Adrenal gland (tissue), 12 donors: Measurements from ENCODE around the gene KRTAP4-6. TPM values are rescaled to one million over a fixed set of nuclear protein-coding genes. Genes with fewer than 3 reads are reported as not detected.
"Not testable (repeated sequence)": the region's sequence is repeated elsewhere in the genome, so short reads cannot be mapped to it uniquely, and the experiment has no call there.

Source experiments
- DNase-seq, 7 donors: peaks; one replicate each; pipeline ENCODE4 v3.0.0-alpha.2; 2019 to 2020
- H3K27ac ChIP-seq, 5 donors: fragments of 200-600 bp; sonication (generic) in 4 of 5; 1 replicate in 3 of 5; 2 replicates in 2 of 5; pipeline versions ENCODE4 v1.5.1 to v1.8.0; 2016 to 2020; ENCODE audit warnings: mild to moderate bottlenecking in 1 of 5
- H3K27me3 ChIP-seq: fragments of 200-600 bp; 2 replicates; pipeline ENCODE4 v1.8.0; 2021
- H3K36me3 ChIP-seq, 2 donors: fragments of 200-600 bp; replicated peaks in 1 of 2; 1 replicate in 1 of 2; 2 replicates in 1 of 2; pipeline versions ENCODE4 v1.5.1 to v1.8.0; 2018 to 2022
- H3K4me1 ChIP-seq, 2 donors: fragments of 200-600 bp; replicated peaks in 1 of 2; 1 replicate in 1 of 2; 2 replicates in 1 of 2; pipeline versions ENCODE4 v1.5.1 to v1.8.0; 2018 to 2021
- H3K4me3 ChIP-seq, 4 donors: fragments of 200-600 bp; sonication (generic) in 3 of 4; one replicate each; pipeline ENCODE4 v1.5.1; 2016 to 2018
- H3K9me3 ChIP-seq, 3 donors: fragments of 200-600 bp; sonication (generic) in 1 of 3; replicated peaks in 1 of 3; 1 replicate in 2 of 3; 2 replicates in 1 of 3; pipeline versions ENCODE4 v1.5.1 to v1.8.0; 2016 to 2021
- POLR2A ChIP-seq, 2 donors: fragments of 450-650 bp; IDR thresholded peaks; one replicate each; pipeline ENCODE4 v1.6.1; 2017; ENCODE audit warnings: antibody characterized with exemption in 2 of 2, mild to moderate bottlenecking in 2 of 2, moderate library complexity in 1 of 2
- WGBS, 4 donors: extraction: QIAGEN DNeasy Blood & Tissue Kit in 2 of 4; methylation state at CpG; one replicate each; pipeline versions ENCODE4 v1.1.5 to v1.1.7; 2013 to 2017; 5-methylcytosine and 5-hydroxymethylcytosine counted together
- intact Hi-C, 2 donors: fragments of 100-400 bp; cut with DNase I; formaldehyde crosslinking; loops; one replicate each; pipeline versions ENCODE4 v1.14.1 to v1.15.0; 2022 to 2023
- polyA plus RNA-seq, 3 donors: library from polyadenylated mRNA; stranded (reverse); fragments of 200-250 nt in 2 of 3; fragments of 350-450 nt in 1 of 3; fragmentation: Illumina TruSeq in 1 of 3; extraction: RNeasy Lipid Tissue Mini Kit (QIAGEN cat#74804) in 1 of 3; gene quantifications; one replicate each; pipeline ENCODE4 v1.2.3, GENCODE V29; 2013 to 2014
- total RNA-seq, 9 donors: library from RNA; depleted of rRNA in 4 of 9; stranded (reverse); fragments of >200 nt in 4 of 9; fragments of 120-200 nt in 1 of 9; fragmentation: NEBNext Ultra II Directional in 1 of 9; extraction: Animal tissue kit (Norgen Biotek cat#: 25700) in 1 of 9; gene quantifications; one replicate each; pipeline versions ENCODE4 v1.1.0 to v1.2.4, GENCODE V29; 2013 to 2023
- TF ChIP-seq, protein P1 (sequence below), 6 experiments: fragments of 450-650 bp in 4 of 6; fragments of 200-600 bp in 2 of 6; sonication (generic) in 1 of 6; IDR thresholded peaks; 1 replicate in 5 of 6; 2 replicates in 1 of 6; pipeline versions ENCODE4 v1.5.1 to v1.8.0; 2016 to 2021; ENCODE audit warnings: antibody characterized with exemption in 6 of 6, mild to moderate bottlenecking in 2 of 6, moderate library complexity in 1 of 6
- donor health status: healthy with polysubstance abuse.
- donor health status: Bipolar disorder and iron deficiency.
- donor health status: DM: yes; HTN: yes; CAD: no.
- donor health status: DM: no; HTN: no; CAD: no.
- donor health status: DM: no; HTN: no; CAD: no.
- donor health status: DM: yes; HTN: yes; CAD: no.

Gene KRTAP4-6
- total and polyA plus RNA-seq, 12 donors, result not detected

DNA sequence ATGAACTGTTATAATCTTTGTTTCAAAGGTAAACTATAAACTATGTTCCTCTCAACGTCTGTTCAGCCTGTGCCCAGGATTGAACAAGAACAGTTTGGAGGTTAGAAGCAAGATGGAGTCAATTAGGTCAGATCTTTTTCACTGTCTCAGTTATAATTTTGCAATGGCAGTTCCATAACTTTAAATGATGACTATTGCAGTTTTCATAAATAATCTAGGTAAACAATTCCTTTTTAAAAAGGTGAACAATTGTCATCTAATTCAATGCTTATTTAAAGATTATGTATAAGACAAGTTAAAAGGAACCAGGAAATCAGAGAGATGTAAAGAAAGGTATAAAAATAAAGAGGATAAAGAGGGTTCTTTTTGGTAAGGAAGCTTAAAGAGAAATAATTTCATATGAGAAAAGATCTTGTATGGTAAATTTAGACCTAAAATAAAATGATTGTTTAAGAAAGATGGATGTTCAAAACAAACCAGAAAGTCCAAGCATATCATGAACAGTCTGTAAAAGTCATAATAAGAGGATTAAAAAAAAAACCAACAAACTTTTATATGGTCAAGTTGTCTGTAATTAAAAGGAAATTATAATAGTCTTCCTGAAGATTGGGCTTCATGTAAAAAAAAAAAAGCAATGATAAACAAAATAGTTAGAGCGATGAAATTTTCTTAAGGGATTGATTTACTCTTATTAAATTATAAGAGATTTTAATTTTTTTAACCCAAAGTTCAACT, 29.0 kb downstream of the KRTAP4-6 start:
- no peak for DNase-seq
- H3K4me3 ChIP-seq, result no peak overlapping the region
- H3K36me3 ChIP-seq, result no peaks in the 10 kb centered on the region
- TF ChIP-seq POLR2A (IDR thresholded peaks at IDR 0.05), result no peak
- TF ChIP-seq, protein P1, sequence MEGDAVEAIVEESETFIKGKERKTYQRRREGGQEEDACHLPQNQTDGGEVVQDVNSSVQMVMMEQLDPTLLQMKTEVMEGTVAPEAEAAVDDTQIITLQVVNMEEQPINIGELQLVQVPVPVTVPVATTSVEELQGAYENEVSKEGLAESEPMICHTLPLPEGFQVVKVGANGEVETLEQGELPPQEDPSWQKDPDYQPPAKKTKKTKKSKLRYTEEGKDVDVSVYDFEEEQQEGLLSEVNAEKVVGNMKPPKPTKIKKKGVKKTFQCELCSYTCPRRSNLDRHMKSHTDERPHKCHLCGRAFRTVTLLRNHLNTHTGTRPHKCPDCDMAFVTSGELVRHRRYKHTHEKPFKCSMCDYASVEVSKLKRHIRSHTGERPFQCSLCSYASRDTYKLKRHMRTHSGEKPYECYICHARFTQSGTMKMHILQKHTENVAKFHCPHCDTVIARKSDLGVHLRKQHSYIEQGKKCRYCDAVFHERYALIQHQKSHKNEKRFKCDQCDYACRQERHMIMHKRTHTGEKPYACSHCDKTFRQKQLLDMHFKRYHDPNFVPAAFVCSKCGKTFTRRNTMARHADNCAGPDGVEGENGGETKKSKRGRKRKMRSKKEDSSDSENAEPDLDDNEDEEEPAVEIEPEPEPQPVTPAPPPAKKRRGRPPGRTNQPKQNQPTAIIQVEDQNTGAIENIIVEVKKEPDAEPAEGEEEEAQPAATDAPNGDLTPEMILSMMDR (IDR thresholded peaks at IDR 0.05), result no peak
- peaks cover 0 to 5% (median 0%) of the 10 kb centered on the region in 3 donors for H3K9me3 ChIP-seq
- H3K4me1 ChIP-seq, result no peaks in the 10 kb centered on the region
- 64 to 77% (median 71%) methylated on average over 2 of the region's 2 CpGs for WGBS, 4 donors
- H3K27me3 ChIP-seq, result no peaks in the 10 kb centered on the region
- no peak overlapping the region for H3K27ac ChIP-seq
- intact Hi-C loops, result no loop called here

DNA sequence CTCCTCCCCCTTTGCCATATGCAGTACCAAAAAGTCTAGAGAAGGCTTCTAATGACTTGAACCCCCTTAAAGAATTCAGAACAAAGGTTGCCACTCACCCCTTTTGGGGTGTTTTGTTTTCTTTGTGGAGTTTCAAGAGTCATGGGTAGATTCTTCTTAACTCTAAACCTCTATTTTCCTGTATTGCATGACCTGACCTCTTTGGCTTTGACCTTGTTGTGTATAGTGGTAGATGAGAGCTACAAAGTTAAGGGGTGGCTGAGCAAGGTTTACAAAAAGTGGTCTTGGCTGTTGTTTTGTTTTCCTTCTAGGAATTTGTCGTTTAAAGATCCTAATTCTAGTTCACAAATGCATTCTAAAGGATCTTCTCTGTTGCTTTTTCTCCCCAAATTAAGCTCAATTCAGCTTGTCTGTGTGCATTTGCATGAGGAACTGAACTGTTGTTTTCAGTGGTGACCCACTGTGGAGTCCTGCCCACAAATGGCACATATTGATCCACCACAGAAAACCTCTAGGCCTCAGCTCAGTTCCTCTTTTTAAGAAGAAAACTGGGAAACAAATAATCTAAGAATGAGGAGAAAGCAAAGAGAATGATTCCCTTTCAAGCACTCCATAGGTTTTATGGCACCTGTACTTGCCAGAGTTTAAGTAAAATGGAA, 31.5 kb downstream of the KRTAP4-6 start:
- intact Hi-C loops, H3K36me3 ChIP-seq, DNase-seq, H3K4me3 ChIP-seq, H3K4me1 ChIP-seq, H3K9me3 ChIP-seq, H3K27me3 ChIP-seq, H3K27ac ChIP-seq: not testable (repeated sequence)
- 0 to 61% (median 21%) methylated on average over 1 of the region's 1 CpG for WGBS, 4 donors

- TF ChIP-seq POLR2A (IDR thresholded peaks at IDR 0.05), result no peak
- TF ChIP-seq, protein P1 (IDR thresholded peaks at IDR 0.05), result no peak
- Histone ChIP-seq H3K9me3 (peaks cover 0 to 1% (median 0%) of the 10 kb centered on the region in 3 donors), H3K4me3 (no peak overlapping the region), H3K36me3 (no peaks in the 10 kb centered on the region), H3K4me1 (no peaks in the 10 kb centered on the region), H3K27ac (no peak overlapping the region), H3K27me3 (no peaks in the 10 kb centered on the region)
- 29 to 40% (median 37%) methylated on average over 1 of the region's 1 CpG for WGBS, 4 donors
- intact Hi-C loops, result no loop called here
- DNase-seq, result no peak
Observed at GRCh38 chr17:41107941-41108450, 32.3 kb downstream of the KRTAP4-6 start.

DNA sequence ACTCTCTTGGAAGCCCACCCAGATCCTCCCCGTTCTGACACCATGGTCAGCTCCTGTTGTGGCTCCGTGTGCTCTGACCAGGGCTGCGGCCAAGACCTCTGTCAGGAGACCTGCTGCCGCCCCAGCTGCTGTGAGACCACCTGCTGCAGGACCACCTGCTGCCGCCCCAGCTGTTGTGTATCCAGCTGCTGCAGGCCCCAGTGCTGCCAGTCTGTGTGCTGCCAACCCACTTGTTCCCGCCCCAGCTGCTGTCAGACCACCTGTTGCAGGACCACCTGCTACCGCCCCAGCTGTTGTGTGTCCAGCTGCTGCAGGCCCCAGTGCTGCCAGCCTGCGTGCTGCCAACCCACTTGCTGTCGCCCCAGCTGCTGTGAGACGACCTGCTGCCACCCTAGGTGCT, 35.0 kb downstream of the KRTAP4-6 start, which contains the start of gene KRTAP4-9:
Gene KRTAP4-9 (plus strand): TSS at position 43 of the 400 bp plus-strand sequence. CDS start 0 bp downstream, at position 43.
- H3K4me1 ChIP-seq, DNase-seq, H3K4me3 ChIP-seq, H3K9me3 ChIP-seq, H3K27me3 ChIP-seq, H3K36me3 ChIP-seq, intact Hi-C loops, H3K27ac ChIP-seq: not testable (repeated sequence)
- 68 to 77% (median 76%) methylated on average over 5 to 10 of the region's 10 CpGs; no CpG with 5 or more reads in 1 of the 4 donors for WGBS, 4 donors

GRCh38 chr17:41104386-41105038, 35.8 kb downstream of the KRTAP4-6 start:
- DNase-seq, H3K36me3 ChIP-seq, H3K4me1 ChIP-seq, intact Hi-C loops, H3K4me3 ChIP-seq, H3K9me3 ChIP-seq, H3K27ac ChIP-seq, H3K27me3 ChIP-seq: not testable (repeated sequence)
- WGBS, 4 donors, result 63 to 71% (median 69%) methylated on average over 2 of the region's 2 CpGs
